Activated CD8-positive, alpha-beta T cell treated with anti-CD3 and anti-CD28 coated beads for 36 hours (primary cell): ENCODE measurements around the gene RPL12. TPM values are rescaled to one million over a fixed set of nuclear protein-coding genes. Genes with fewer than 3 reads are reported as not detected.

Experiments
- ATAC-seq: fragments of 200-7000 bp; cut with Tn5 transposase; one replicate; pipeline ENCODE4 v1.10.0; 2021; ENCODE audit warnings: mild to moderate bottlenecking, moderate library complexity
- CTCF ChIA-PET: fragments of 350-600 bp; sonication (Branson Sonifier 250); formaldehyde crosslinking; loops from one replicate; lab custom pipeline; 2021; ENCODE audit warnings: antibody characterized with exemption; lab: Charles Lee
- POLR2A ChIA-PET: fragments of 350-600 bp; sonication (Branson Sonifier 250); formaldehyde crosslinking; loops from one replicate; lab custom pipeline; 2021; ENCODE audit warnings: antibody characterized with exemption; lab: Charles Lee
- DNase-seq: peaks from one replicate; pipeline ENCODE4 v3.0.0-alpha.2; 2020
- H3K27ac Mint-ChIP-seq: one replicate; pipeline ENCODE4 v1.8.0; 2021; ENCODE audit warnings: mild to moderate bottlenecking, mixed read lengths
- H3K27me3 Mint-ChIP-seq: one replicate; pipeline ENCODE4 v1.8.0; 2021; ENCODE audit warnings: mixed read lengths
- H3K36me3 Mint-ChIP-seq: one replicate; pipeline ENCODE4 v1.8.0; 2021; ENCODE audit warnings: low read depth, mixed read lengths
- H3K4me1 Mint-ChIP-seq: one replicate; pipeline ENCODE4 v1.8.0; 2021; ENCODE audit warnings: low read depth, mixed read lengths
- H3K4me3 Mint-ChIP-seq: one replicate; pipeline ENCODE4 v1.8.0; 2021; ENCODE audit warnings: mild to moderate bottlenecking, moderate library complexity, mixed read lengths
- H3K9me3 Mint-ChIP-seq: one replicate; pipeline ENCODE4 v1.8.0; 2021; ENCODE audit warnings: mixed read lengths
- intact Hi-C: fragments of 100-400 bp; cut with micrococcal nuclease; formaldehyde crosslinking; loops from one replicate; pipeline ENCODE4 v1.10.0; 2022
- total RNA-seq, 2 experiments: library from RNA; stranded (reverse); gene quantifications; one replicate each; pipeline ENCODE4 v1.2.3, GENCODE V29; 2021
- TF ChIP-seq, protein P1 (sequence below): fragments of 200-600 bp; IDR thresholded peaks from one replicate; pipeline ENCODE4 v1.8.0; 2022; ENCODE audit warnings: antibody characterized with exemption, mild to moderate bottlenecking

RPL12 gene
- total RNA-seq, 2 experiments from 2014 or later = 2,353 to 2,364 TPM

DNA sequence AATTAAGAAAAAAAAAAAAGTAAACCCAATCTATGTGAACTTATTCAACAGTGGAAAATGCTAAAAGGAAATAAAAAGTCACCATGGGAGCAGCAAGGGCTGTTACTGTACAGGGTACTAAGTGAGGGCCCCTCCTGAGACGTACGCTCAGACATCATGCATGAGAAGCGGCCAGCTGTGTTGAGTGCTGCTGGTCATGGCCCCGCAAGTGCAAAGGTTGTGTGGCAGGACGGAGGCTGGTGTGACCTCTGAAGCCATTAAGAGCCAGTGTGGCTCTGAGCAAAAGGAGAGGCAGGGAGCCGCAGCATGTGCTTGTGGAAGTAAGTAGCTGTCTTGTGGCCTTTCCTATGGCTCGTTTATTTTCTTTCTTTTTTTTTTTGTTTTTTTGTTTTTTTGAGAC is 30.1 kb downstream of the RPL12 start:
- Mint-ChIP-seq H3K4me1 (peaks cover 19% of the 10 kb centered on the region), H3K36me3 (no peaks in the 10 kb centered on the region), H3K9me3 (no peaks in the 10 kb centered on the region), H3K27me3 (peaks cover 3% of the 10 kb centered on the region), H3K4me3 (no peak overlapping the region), H3K27ac (no peak overlapping the region)
- TF ChIP-seq, protein P1, sequence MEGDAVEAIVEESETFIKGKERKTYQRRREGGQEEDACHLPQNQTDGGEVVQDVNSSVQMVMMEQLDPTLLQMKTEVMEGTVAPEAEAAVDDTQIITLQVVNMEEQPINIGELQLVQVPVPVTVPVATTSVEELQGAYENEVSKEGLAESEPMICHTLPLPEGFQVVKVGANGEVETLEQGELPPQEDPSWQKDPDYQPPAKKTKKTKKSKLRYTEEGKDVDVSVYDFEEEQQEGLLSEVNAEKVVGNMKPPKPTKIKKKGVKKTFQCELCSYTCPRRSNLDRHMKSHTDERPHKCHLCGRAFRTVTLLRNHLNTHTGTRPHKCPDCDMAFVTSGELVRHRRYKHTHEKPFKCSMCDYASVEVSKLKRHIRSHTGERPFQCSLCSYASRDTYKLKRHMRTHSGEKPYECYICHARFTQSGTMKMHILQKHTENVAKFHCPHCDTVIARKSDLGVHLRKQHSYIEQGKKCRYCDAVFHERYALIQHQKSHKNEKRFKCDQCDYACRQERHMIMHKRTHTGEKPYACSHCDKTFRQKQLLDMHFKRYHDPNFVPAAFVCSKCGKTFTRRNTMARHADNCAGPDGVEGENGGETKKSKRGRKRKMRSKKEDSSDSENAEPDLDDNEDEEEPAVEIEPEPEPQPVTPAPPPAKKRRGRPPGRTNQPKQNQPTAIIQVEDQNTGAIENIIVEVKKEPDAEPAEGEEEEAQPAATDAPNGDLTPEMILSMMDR = no peak
- intact Hi-C loops = no loop called here
- ChIA-PET CTCF (no interaction called here), POLR2A (interaction anchor here (0.7 to 1.4 kb wide), 4 partner anchors 26 to 29 kb away, joined by 3 to 5 read pairs (median 4); no protein-coding TSS in a partner anchor)
- DNase-seq (no peak), ATAC-seq (no peak)

DNA sequence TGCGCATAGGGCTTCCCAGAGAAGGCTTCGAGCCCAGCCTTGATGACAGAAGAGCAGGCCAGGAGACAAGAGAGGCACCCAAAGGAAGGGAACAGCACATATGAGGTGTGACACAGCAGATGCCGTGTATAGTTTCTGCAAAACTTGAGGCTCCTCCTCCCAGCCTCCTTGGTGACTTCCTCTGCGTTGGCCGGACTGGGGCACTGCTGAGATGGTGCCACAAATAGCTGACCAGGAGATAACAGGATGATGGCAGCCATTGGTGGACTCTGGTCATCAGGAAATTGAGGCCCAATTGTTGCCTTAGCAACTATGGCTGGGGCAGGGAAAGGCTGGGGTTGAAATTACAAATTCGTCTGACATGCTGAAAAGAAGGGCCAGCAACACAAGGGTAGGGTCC is 31.9 kb downstream of the RPL12 start:
- TF ChIP-seq, protein P1 = no peak
- peaks cover 11% of the 10 kb centered on the region for H3K27me3 Mint-ChIP-seq
- no peaks in the 10 kb centered on the region for H3K36me3 Mint-ChIP-seq
- no peak overlapping the region for H3K27ac Mint-ChIP-seq
- POLR2A ChIA-PET = no interaction called here
- DNase-seq = no peak
- H3K4me3 Mint-ChIP-seq = no peak overlapping the region
- H3K9me3 Mint-ChIP-seq = no peaks in the 10 kb centered on the region
- no peak for ATAC-seq
- intact Hi-C loops = no loop called here
- H3K4me1 Mint-ChIP-seq = peaks cover 10% of the 10 kb centered on the region
- CTCF ChIA-PET = interaction anchor here (1.0 to 1.6 kb wide), 2 partner anchors 108 to 206 kb away, joined by 3 read pairs; no protein-coding TSS in a partner anchor

DNA sequence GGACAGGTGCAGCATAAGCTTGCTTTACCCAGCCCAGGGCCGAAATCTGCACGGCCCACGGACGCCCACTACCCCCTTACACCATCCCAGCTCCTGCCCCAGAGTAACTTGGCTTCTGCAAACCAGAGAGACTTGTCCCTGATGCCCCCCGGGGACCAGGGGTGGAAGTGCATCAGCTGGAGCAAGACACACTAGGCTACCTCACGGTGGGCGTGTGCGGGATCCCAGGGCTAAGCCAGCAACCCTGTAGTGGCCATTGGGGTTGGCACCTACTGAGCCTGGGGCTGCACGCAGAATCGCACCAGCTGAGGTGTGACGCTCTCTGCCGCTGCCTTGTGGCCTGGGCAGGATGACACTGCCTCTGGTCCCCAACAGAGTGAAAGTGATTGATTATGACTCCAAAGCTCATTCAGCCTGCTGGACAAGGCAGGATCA is 33.2 kb downstream of the RPL12 start:
- CTCF ChIA-PET = interaction anchor here (0.9 to 1.1 kb wide), 4 partner anchors 19 to 100 kb away, joined by 3 read pairs; partner anchors contain the start of gene SLC2A8
- POLR2A ChIA-PET = interaction anchor here (1.0 to 1.2 kb wide), 2 partner anchors 12 to 33 kb away, joined by 3 to 4 read pairs; partner anchors contain the start of genes LRSAM1 and RPL12
- Mint-ChIP-seq H3K36me3 (no peaks in the 10 kb centered on the region), H3K27ac (no peak overlapping the region), H3K9me3 (no peaks in the 10 kb centered on the region), H3K27me3 (peaks cover 18% of the 10 kb centered on the region), H3K4me3 (no peak overlapping the region), H3K4me1 (peaks cover 7% of the 10 kb centered on the region)
- intact Hi-C loops = no loop called here
- ATAC-seq (peak; percentile 87), DNase-seq (peak; percentile 68)
- TF ChIP-seq, protein P1 = peak; percentile 36

DNA sequence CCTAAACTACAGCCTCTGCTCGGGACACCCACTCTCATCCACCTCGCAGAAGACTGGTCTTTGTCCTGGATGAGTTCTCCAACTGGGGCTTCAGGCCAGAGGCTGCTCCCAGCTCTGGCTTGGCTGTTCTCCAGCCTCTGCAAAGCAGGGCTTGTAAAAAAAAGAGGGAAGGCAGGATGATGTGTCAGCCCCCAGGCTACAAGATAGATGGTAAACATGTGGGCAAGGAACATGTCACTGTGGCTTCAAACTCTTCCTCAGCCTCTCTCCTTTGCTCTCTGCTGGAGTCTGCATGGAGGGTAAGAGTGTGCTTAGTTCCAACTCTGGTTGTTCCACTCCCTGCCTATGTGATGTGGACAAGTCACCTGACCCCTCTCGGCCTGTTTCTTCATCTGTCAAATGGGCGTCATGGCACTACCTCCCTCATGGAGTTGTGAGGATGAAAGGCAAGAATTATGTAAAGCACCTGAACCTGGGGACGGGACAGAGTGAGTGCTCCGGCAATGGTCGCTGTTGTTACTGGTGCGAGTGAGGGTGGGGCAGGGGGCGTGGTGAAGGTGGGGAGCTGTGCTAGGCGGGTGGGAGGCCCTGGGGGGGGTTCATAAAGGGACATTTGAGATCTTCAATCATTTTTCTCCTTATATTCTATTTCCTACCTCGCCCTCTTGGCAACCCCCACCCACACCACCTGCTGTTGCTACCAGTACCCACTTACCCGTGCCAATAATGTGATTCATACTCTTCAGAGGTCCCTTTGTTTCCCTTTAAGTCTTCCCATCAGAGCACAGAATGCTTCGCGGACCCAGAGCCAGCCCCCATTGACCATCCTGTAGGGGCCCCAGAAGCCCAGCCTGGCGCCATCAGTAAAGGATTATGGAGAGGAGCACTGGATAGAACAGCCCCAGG is 33.8 kb downstream of the RPL12 start:
- Mint-ChIP-seq H3K27ac (no peak overlapping the region), H3K4me3 (no peak overlapping the region), H3K36me3 (no peaks in the 10 kb centered on the region), H3K4me1 (peaks cover under 1% of the 10 kb centered on the region), H3K9me3 (no peaks in the 10 kb centered on the region), H3K27me3 (peaks cover 20% of the 10 kb centered on the region)
- DNase-seq (no peak), ATAC-seq (no peak)
- ChIA-PET POLR2A (interaction anchor here (1.0 to 1.2 kb wide), 2 partner anchors 11 to 34 kb away, joined by 3 to 4 read pairs; partner anchors contain the start of genes LRSAM1 and RPL12), CTCF (interaction anchor here (0.9 to 1.1 kb wide), 3 partner anchors 21 to 99 kb away, joined by 3 read pairs; partner anchors contain the start of gene SLC2A8)
- TF ChIP-seq, protein P1 = no peak
- intact Hi-C loops = no loop called here
